ENCODE measurements around the gene AMER3. TPM values are rescaled to one million over a fixed set of nuclear protein-coding genes. Genes with fewer than 3 reads are reported as not detected.
"Not testable (repeated sequence)": the region's sequence is repeated elsewhere in the genome, so short reads cannot be mapped to it uniquely, and the experiment has no call there.

AMER3 gene, protein sequence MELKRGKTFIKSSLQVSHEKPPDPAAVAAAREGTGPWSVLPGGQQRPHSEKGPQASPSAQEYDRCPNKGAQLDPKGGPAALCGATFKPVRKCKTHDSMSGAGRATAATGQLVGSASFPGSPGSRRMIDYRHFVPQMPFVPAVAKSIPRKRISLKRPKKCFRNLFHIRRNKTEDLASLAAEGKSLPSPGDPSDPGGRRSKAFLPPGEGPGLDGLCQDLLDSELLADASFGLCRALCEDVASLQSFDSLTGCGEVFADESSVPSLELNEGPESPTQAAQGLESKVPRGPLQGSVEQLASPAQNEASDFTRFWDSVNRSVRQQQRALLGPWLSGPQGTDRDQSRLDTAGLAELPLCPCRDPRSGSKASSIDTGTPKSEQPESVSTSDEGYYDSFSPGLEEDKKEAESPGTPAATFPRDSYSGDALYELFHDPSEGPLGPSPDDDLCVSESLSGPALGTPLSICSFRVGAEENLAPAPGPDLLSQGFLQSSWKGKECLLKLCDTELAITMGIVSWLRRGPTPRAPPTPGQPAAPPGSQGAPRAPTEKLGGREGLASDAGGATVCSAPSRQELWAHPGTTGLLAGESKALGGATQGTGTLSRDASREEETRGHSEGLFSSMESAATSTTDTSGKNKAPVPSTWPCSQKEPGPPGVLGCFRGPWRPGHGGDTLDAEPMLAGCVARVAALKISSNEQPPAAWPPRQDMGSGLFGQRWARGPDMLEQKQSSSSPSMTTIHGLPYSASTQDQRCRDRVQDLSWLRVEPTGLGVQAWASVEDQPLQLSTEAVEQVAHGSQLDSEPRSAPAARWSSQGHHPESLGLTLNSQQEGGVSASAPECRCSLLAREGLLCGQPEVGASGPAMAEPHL
- not detected for total RNA-seq
- long read RNA-seq = 0 reads

DNA sequence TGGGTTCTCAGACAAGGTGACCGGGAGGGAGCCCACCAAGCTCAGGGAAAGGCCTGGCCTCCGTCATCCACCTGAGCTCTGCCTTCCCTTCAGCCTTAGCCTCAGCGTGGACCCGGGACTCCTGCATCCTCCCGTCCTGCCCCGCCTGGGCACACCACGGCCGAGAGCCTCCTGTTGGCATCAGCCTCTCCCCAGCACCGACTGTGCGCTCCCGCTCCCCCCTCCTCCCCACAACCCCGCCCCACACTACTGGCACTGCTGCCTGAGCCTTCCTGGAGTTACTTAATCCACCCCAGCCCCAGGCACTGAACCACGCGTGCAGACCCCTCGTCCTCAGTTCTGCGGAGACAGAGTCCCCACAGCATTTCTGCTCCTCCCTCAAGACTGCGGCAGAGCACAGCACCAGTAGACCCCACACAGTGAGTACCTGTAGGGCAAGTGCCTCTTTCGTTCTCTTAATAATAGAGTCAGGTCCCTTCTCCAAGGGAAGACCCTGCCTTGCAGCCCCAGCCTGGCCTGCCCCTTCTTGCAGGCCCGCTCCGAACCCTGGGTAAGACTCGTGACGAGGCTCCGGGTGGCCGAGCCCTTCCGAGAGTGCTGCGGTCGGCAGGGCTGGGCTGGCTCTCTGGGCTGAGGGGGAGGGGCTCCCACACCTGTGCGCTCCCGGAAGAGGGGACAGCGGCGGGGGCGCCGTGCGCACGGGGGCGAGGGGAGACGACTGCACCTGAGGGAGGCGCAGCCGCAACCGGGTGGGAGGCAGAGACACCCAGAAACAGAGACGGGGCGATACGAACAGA is at the start of gene AMER3:
Gene AMER3, plus strand, starts transcription at position 285 of the 797 bp plus-strand sequence. CDS start 6,533 bp downstream, outside the sequence.
- intact Hi-C loops (cut with DNase I) = no loop called here
- no peak for DNase-seq (ENCODE audit: low spot score)

DNA sequence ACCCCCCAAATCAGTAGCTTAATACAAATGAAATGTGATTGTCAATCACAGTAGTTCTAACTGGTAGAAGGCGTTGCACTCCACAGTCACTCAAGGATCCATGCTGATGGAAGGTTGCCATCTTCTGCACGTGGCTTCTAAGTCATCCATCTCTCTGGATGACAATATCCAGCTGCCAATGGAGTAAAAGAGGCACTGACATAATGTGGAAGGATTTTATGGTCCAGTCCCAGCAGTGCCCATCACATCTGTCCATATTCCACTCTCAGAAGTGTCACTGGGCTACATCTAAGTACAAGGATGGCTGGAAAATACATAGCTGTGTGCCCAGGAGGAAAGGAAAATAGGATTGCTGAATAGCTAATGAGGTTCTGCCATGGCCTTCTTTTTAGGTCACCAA is 40.5 kb upstream of the AMER3 start:
- intact Hi-C loops (cut with DNase I); DNase-seq (ENCODE audit: low spot score): not testable (repeated sequence)

DNA sequence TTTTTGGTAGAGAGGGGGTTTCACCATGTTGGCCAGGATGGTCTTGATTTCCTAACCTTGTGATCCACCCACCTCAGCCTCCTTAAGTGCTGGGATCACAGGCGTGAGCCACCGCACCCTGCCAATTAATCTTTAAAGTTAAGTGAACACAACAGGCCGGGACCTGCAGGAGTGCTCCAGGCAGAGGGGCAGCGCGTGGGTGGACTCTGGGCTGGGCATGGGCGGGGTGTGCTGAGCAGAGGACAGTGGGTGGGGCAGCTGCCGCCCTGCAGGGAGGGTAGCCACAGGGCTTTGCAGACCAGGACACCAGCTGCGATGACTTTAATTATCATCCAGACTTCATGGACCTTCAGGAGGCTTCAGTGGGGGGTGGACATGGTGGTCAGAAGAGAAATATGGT is 35.3 kb upstream of the AMER3 start:
- intact Hi-C loops (cut with DNase I) = no loop called here
- DNase-seq (ENCODE audit: low spot score) = no peak

DNA sequence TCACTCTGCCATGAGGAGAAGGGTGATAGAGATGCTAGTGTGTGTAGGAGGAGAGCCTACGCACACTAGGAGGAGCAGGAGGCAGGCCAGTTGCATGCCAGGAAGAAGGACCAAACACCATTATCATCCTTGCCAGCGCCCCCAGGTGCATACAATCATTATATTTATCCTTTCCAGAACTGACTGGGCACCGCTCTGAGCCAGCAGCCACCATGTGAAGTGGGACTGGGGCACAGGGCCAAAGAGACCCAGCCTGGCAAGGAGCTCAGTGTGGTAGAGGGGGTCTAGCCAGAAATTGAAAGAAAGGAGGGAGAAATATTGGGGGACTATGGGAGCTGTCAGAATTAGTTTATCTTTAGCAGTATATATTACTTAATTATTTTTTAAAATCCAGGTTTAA is 34.8 kb upstream of the AMER3 start:
- intact Hi-C loops (cut with DNase I) = no loop called here
- no peak for DNase-seq (ENCODE audit: low spot score)

DNA sequence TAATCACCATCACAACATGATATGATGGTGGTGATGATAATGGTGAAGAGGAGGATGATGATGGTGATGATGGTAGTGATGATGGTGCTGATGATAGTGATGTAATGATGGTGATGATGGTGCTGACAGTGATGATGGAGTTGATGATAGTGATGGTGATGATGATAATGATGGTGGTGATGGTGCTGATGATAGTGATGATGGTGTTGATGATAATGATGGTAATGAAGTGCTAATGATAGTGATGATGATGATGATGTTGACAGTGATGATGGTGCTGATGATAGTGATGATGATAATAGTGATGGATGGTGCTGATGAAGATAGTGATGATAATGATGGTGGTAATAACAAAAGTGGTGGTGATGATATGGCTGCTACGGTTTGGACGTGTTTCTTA is 30.9 kb upstream of the AMER3 start:
- intact Hi-C loops (cut with DNase I) = no loop called here
- no peak for DNase-seq (ENCODE audit: low spot score)

DNA sequence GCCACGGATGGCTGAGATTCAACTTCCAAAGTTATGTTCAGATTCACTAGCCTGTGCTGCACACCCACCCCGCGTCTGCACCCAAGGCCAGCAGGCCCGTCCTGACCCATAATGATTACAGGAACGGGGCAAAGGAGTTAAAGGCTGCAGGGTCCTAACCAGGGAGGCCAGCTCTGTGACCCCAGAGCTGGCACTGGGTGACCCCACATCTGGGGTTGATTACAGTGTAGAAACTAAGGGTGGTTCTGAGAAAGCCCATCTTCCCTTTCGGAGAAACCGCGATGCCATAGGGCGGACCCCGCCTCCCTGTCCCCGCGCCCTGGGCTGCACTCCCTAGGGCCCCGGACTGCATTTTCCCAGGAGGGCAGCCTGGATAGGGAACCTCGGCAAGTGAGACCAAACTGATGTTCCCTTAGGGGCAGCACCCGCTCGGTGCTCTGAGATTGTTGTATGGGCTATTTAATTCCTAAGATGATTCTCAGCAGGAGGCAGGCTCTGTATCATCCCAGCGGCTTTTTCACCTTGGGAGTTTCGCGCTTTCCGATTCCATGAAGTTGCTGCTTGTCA is 28.6 kb upstream of the AMER3 start:
- intact Hi-C loops (cut with DNase I) = no loop called here
- no peak for DNase-seq (ENCODE audit: low spot score)

DNA sequence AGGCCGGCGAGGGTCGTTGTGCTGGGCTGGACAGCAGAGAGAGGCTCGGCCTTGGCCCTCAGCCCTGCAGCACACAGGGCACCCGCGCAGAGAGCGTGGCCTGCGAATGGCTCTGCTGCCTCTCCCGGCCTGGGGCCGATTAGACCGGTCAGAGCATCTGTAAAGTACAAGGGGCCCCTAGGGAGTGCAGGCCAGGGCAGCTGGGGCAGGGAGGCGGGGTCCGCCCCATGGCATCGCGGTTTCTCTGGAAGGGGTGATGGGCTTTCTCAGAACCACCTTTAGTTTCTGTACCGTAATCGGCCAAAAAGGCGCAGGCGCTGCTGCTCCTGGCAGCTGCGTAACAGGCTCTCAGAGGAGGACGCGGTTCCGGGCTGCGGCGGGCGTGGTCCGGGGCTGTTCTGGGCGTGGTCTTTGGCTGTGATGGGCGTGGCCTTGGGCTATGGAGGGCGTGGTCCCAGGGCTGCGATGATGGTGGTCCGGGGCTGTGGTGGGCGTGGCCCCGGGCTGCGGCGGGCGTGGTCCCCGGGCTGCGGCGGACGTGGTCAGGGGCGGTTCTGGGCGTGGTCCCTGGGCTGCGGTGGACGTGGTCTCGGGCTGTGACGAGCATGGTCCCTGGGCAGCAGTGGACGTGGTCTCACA is 27.9 kb upstream of the AMER3 start:
- DNase-seq (ENCODE audit: low spot score) = peak; percentile 87
- intact Hi-C loops (cut with DNase I) = no loop called here

DNA sequence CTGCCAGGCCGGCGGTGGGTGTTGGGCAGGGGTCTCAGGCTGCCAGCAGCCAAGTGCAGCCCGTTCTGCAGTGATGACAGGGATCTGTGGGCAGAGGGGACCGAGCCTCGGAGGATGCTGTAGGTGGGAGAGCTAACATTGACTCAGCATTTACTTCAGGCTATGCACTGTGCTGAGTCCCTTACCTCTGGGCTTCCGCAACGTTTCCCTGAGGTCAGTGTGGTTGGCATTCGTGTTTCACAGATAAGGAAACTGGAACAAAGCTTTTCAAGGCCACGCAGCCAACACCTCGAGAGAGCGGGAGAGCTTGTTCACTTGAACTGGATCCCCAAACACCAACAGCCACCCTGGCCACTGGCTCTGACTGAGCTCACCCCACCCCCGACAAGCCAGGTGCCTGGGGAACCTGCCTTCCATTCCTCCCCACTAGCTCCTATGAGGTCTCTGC is 27.3 kb upstream of the AMER3 start:
- peak; percentile 71 for DNase-seq (ENCODE audit: low spot score)
- intact Hi-C loops (cut with DNase I) = no loop called here

DNA sequence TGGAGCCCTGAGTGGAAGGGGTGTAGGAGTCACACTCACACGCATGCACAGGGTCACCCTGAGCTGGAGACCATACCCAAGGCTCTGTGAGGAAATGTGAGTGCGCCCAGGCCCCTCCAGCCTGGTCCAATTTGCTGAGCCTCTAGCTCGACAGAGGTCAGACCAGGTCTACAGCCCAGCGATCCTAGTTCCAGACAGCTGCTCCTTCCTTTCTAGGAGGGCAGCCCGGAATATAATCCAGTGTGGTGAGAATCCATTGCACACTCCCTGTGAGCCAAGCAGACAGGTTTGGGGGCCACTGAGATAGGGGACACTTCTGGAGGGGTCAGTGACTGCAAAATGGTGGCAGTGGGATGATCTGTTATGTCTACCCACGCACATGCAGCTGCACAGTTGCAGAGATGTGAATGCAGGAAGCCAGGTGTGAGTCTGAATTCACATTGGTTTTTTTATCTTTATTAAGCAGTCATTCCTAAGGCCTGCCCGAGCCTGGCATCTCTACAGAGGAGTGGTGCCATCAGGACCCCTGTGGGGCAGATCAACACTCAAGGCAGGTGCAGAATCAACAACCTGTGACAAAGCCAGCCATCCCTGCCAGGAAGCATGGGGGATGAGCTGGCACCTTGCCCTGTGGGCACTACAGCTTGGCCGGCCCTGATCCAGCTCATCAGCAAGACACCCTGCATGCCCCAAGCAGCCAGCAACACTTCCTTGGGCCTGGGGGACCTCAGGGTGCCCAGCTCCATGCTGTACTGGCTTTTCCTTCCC is 26.6 kb upstream of the AMER3 start, which contains the start of gene GPR148:
Gene GPR148, plus strand, starts transcription at position 522 of the 768 bp plus-strand sequence. Its CDS starts 82 bp downstream, at position 604.
- intact Hi-C loops (cut with DNase I) = no loop called here
- DNase-seq (ENCODE audit: low spot score) = no peak

DNA sequence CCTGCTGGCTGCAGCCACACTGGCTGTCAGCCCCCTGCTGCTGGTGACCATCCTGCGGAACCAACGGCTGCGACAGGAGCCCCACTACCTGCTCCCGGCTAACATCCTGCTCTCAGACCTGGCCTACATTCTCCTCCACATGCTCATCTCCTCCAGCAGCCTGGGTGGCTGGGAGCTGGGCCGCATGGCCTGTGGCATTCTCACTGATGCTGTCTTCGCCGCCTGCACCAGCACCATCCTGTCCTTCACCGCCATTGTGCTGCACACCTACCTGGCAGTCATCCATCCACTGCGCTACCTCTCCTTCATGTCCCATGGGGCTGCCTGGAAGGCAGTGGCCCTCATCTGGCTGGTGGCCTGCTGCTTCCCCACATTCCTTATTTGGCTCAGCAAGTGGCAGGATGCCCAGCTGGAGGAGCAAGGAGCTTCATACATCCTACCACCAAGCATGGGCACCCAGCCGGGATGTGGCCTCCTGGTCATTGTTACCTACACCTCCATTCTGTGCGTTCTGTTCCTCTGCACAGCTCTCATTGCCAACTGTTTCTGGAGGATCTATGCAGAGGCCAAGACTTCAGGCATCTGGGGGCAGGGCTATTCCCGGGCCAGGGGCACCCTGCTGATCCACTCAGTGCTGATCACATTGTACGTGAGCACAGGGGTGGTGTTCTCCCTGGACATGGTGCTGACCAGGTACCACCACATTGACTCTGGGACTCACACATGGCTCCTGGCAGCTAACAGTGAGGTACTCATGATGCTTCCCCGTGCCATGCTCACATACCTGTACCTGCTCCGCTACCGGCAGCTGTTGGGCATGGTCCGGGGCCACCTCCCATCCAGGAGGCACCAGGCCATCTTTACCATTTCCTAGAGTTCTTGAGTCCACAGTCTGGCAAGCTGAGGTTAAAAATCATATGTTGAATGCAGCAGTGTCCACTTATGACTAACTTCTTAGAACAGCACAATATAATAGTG is 25.7 kb upstream of the AMER3 start:
- intact Hi-C loops (cut with DNase I) = no loop called here
- DNase-seq (ENCODE audit: low spot score) = no peak

DNA sequence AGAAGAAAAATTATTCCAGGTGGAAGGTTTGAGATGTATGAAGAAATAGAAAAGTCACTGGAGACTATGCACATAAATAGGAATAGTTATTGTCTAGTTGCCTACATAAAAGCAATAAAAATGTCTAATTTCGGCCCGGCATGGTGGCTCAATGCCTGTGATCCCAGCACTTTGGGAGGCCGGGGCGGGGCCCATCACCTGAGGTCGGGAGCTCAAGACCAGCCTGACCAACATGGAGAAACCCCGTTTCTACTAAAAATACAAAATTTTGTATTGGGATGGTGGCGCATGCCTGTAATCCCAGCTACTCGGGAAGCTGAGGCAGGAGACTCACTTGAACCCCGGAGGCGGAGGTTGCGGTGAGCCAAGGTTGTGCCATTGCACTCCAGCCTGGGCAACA is 23.1 kb upstream of the AMER3 start:
- intact Hi-C loops (cut with DNase I) = not testable (repeated sequence)

DNA sequence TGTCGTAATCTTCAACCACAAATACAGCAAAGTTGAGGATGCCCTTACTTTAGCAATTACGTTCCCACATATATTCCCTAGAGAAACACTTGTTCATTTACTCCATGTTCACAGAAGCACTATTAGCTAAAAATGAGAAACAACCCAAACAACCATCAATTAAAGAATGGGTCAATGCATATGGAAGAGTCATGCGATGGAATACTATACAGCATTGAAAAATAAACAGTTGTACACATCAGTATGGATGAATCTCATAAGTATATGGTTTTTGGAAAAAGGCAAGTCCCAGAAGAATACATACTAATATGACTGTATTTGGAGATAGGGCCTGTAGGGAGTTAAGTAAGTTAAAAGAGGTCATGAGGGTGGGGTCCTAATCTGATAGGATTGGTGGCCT is 20.1 kb upstream of the AMER3 start:
- no peak for DNase-seq (ENCODE audit: low spot score)
- intact Hi-C loops (cut with DNase I) = no loop called here

More for the DNA sequence above, 23.1 kb upstream of the AMER3 start:
- DNase-seq (ENCODE audit: low spot score) = not testable (repeated sequence)

DNA sequence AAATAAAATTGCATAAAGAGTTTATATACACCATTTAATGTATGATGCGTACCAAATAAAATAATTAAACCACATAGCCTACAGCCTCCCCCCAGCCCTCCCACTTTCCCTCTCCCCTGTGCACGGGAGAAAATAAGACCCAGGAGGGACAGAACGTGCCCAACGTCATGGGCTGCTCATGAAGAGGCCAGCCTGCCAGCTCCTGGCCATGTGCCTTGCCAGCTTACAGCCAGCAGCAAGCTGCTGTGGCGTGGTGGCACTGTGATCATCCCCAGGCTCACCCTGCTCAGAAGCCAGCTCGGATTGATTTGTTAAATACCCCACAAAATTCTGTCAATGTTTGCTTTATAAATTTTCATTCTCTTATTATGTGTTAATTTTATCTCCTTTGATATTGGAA is 18.9 kb upstream of the AMER3 start:
- intact Hi-C loops (cut with DNase I) = no loop called here
- DNase-seq (ENCODE audit: low spot score) = no peak

DNA sequence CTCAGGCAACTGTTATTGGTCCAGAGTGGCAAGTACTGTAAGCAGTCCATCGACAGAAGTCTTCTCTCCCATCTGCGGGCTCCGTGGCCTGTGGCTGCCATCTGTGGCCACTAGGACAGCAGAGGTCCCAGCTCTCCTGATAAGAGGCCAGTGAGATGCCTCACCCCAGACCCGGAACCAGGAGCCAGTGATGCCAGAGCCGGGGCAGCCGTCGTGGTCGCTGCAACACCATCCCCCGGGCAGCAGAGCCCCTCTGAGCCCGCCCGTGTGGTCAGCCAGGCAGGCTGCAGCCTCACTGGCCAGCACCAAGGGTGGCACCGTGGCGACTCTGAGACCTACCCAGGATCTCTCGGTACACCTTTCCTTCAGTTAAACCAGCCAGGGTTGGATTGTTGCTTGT is 17.7 kb upstream of the AMER3 start:
- DNase-seq (ENCODE audit: low spot score) = no peak
- intact Hi-C loops (cut with DNase I) = no loop called here

DNA sequence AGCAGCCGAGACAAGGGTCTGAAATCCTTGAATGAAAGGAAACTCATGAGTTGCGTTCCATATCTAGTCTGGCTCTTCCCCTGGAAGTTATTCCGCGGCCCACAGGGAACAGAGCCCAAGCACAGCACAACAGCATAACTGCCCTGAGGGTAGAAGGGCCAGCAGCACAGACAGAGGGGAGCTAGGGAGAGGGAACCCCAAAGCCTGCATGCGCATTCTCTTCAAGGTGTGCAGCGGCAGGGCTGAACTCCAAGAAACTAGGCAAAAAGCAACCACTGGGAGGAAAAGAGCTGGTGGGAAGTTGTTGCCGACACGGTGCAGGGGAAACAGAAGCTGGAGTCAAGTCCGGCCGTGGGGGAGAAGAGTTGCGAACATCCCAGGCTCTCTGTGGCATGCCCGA is 14.7 kb upstream of the AMER3 start:
- intact Hi-C loops (cut with DNase I) = no loop called here
- no peak for DNase-seq (ENCODE audit: low spot score)

DNA sequence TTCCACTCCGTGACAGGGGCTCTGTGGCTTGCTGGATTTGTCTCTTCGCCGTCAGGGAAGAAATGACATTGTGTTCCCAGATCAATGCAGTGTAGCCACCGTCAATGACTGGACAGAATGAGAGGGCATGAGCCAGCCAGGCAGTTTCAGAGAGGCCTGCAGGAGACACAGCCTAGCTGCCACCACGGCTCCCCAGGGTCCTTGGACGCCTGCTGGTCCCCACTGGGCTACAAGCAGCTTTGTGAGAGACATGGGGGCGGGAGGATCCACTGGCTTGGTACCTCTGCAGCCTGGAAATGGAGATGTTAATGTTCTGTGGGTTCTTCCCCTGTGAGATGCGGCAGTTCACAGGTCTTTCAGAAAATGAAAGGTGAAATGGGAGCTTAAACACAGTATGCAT is 12.1 kb upstream of the AMER3 start:
- DNase-seq (ENCODE audit: low spot score) = no peak
- intact Hi-C loops (cut with DNase I) = no loop called here

All from cardiac septum (tissue), 1 donor.